A549 (cell line): Measurements from ENCODE around the gene LARGE1.

Source experiments
- EP300 ChIP-seq, 2 experiments: fragments of >200 bp; sonication (Bioruptor Twin); formaldehyde crosslinking; IDR thresholded peaks; 2 replicates in 1 of 2; 3 replicates in 1 of 2; pipeline ENCODE4 v1.6.1; 2016 to 2017
- HOXB5 ChIP-seq: fragments of 250-450 bp; sonication (Bioruptor Pico); IDR thresholded peaks from 2 replicates; pipeline ENCODE4 v1.5.0; 2020; ENCODE audit warnings: mild to moderate bottlenecking, moderate library complexity
- MAFK ChIP-seq: fragments of 450-650 bp; IDR thresholded peaks from 2 replicates; pipeline ENCODE4 v1.6.1; 2014; ENCODE audit not compliant: partially characterized antibody
- NR3C1 ChIP-seq: fragments of >200 bp; sonication (Bioruptor Twin); formaldehyde crosslinking; IDR thresholded peaks from 3 replicates; pipeline ENCODE4 v1.6.1; 2017
- TF ChIP-seq, protein P1 (sequence below): fragments of >200 bp; sonication (Bioruptor Twin); formaldehyde crosslinking; IDR thresholded peaks from 3 replicates; pipeline ENCODE4 v1.5.1; 2016

DNA sequence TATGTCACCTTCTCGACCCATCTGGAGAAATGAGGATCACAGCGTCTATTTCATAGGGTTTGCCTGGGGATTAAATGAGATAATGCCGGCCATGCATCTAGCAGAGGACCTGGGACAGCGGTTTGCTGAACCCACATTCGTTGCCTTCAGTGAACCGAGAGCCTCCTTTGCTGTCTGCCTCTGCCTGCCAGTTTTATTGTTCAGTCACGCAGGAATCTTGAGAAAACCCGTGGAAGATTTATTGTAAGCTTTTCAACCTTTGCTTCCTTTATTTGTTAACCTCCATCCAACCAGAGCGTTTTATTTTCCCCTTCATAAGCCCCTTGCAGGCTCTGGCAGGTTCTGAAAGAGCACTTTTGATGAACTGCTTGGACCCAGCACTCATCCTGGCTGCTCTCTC is 659.8 kb downstream of the LARGE1 start:
- TF ChIP-seq MAFK (no peak), NR3C1 (no peak), EP300 (IDR thresholded peaks at IDR 0.05) (no peak), HOXB5 (no peak)
- TF ChIP-seq, protein P1, sequence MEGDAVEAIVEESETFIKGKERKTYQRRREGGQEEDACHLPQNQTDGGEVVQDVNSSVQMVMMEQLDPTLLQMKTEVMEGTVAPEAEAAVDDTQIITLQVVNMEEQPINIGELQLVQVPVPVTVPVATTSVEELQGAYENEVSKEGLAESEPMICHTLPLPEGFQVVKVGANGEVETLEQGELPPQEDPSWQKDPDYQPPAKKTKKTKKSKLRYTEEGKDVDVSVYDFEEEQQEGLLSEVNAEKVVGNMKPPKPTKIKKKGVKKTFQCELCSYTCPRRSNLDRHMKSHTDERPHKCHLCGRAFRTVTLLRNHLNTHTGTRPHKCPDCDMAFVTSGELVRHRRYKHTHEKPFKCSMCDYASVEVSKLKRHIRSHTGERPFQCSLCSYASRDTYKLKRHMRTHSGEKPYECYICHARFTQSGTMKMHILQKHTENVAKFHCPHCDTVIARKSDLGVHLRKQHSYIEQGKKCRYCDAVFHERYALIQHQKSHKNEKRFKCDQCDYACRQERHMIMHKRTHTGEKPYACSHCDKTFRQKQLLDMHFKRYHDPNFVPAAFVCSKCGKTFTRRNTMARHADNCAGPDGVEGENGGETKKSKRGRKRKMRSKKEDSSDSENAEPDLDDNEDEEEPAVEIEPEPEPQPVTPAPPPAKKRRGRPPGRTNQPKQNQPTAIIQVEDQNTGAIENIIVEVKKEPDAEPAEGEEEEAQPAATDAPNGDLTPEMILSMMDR = no peak
